ENCODE measurements around the gene ATF4. TPM values are rescaled to one million over a fixed set of nuclear protein-coding genes. Genes with fewer than 3 reads are reported as not detected.

ATF4 gene
- total RNA-seq, 1 donor from 2014 or later, result 246 TPM

- intact Hi-C loops (cut with DNase I), result loop anchor here (10.0 kb wide), 1 partner anchor 355 kb away; no protein-coding TSS in a partner anchor
- Histone ChIP-seq H3K4me1 (peaks cover 78% of the 10 kb centered on the region), H3K9me3 (no peaks in the 10 kb centered on the region), H3K27ac (peak overlapping the region; percentile 66), H3K36me3 (peaks cover 0 to 8% of the 10 kb centered on the region in 2 donors), H3K4me3 (peak overlapping the region; percentile 9 to 22), H3K27me3 (no peaks in the 10 kb centered on the region)
- TF ChIP-seq POLR2A (IDR thresholded peaks at IDR 0.05) (no peak), CTCF (IDR thresholded peaks at IDR 0.05) (peak in 1 of 3 experiments; percentile 49)
- no peak for DNase-seq (ENCODE audit: extremely low spot score in 2 of 2)
These were observed 9.1 kb downstream of the ATF4 start for GRCh38 chr22:39529487-39529851.

- H3K27me3 ChIP-seq, result no peaks in the 10 kb centered on the region
- peaks cover 78% of the 10 kb centered on the region for H3K4me1 ChIP-seq
- peak overlapping the region; percentile 66 for H3K27ac ChIP-seq
- H3K9me3 ChIP-seq, result no peaks in the 10 kb centered on the region
- DNase-seq (ENCODE audit: extremely low spot score in 2 of 2), result no peak
- intact Hi-C loops (cut with DNase I), result loop anchor here (10.0 kb wide), 1 partner anchor 815 kb away; the partner anchor contains the start of gene ADSL
- no peak overlapping the region for H3K4me3 ChIP-seq
- peaks cover 0 to 5% of the 10 kb centered on the region in 2 donors for H3K36me3 ChIP-seq
- no peak for TF ChIP-seq POLR2AphosphoS5 (IDR thresholded peaks at IDR 0.05; ENCODE audit: insufficient read depth in 1 of 2, low read depth in 1 of 2)
These were observed 9.8 kb downstream of the ATF4 start for GRCh38 chr22:39530116-39530515.

- Histone ChIP-seq H3K9me3 (no peaks in the 10 kb centered on the region), H3K27ac (peak overlapping the region; percentile 85), H3K4me3 (no peak overlapping the region), H3K4me1 (peaks cover 74% of the 10 kb centered on the region), H3K27me3 (no peaks in the 10 kb centered on the region), H3K36me3 (peaks cover 0 to 5% of the 10 kb centered on the region in 2 donors)
- TF ChIP-seq POLR2AphosphoS5 (IDR thresholded peaks at IDR 0.05; ENCODE audit: insufficient read depth in 1 of 2, low read depth in 1 of 2) (no peak), CTCF (IDR thresholded peaks at IDR 0.05) (no peak), POLR2A (IDR thresholded peaks at IDR 0.05) (no peak)
- intact Hi-C loops (cut with DNase I), result loop anchor here (10.0 kb wide), 1 partner anchor 814 kb away; the partner anchor contains the start of gene ADSL
- no peak for DNase-seq (ENCODE audit: extremely low spot score in 2 of 2)
These were observed 10.4 kb downstream of the ATF4 start for GRCh38 chr22:39530692-39531331.

GRCh38 chr22:39532215-39533073 lies 12.1 kb downstream of the ATF4 start, which contains the start of gene RPS19BP1:
TSS of gene RPS19BP1 (minus strand) at chr22:39532748. CDS start at chr22:39532738, 10 bp downstream.
- TF ChIP-seq POLR2AphosphoS5 (IDR thresholded peaks at IDR 0.05; ENCODE audit: insufficient read depth in 1 of 2, low read depth in 1 of 2) (peak; percentile 96 to 99), CTCF (IDR thresholded peaks at IDR 0.05) (no peak), POLR2A (IDR thresholded peaks at IDR 0.05) (peak in 1 of 2 donors; percentile 71)
- Histone ChIP-seq H3K27ac (peak within 1 kb of the TSS; percentile 85), H3K9me3 (no peaks in the 10 kb centered on the region), H3K4me1 (peaks cover 61% of the 10 kb centered on the region), H3K36me3 (peaks cover 0 to 5% of the 10 kb centered on the region in 2 donors), H3K27me3 (no peaks in the 10 kb centered on the region), H3K4me3 (peak within 1 kb of the TSS; percentile 79 to 87)
- DNase-seq (ENCODE audit: extremely low spot score in 2 of 2), result peak; percentile 99 to 100
- intact Hi-C loops (cut with DNase I), result loop anchor here (10.0 kb wide), 1 partner anchor 812 kb away; the partner anchor contains the start of gene ADSL

- no peak overlapping the region for H3K27ac ChIP-seq
- no peak for TF ChIP-seq POLR2AphosphoS5 (IDR thresholded peaks at IDR 0.05; ENCODE audit: insufficient read depth in 1 of 2, low read depth in 1 of 2)
- no peak for TF ChIP-seq CTCF (IDR thresholded peaks at IDR 0.05)
- TF ChIP-seq POLR2A (IDR thresholded peaks at IDR 0.05), result no peak
- H3K9me3 ChIP-seq, result no peaks in the 10 kb centered on the region
- peaks cover 44% of the 10 kb centered on the region for H3K4me1 ChIP-seq
- no peaks in the 10 kb centered on the region for H3K27me3 ChIP-seq
- DNase-seq (ENCODE audit: extremely low spot score in 2 of 2), result no peak
- intact Hi-C loops (cut with DNase I), result loop anchor here (10.0 kb wide), 1 partner anchor 811 kb away; the partner anchor contains the start of gene ADSL
- H3K36me3 ChIP-seq, result peaks cover 0 to 5% of the 10 kb centered on the region in 2 donors
- no peak overlapping the region for H3K4me3 ChIP-seq
These were observed 13.7 kb downstream of the ATF4 start for GRCh38 chr22:39534092-39534506.

All from vagina (tissue), 2 donors.